ENCODE measurements around the gene CP.

The CP gene

DNA sequence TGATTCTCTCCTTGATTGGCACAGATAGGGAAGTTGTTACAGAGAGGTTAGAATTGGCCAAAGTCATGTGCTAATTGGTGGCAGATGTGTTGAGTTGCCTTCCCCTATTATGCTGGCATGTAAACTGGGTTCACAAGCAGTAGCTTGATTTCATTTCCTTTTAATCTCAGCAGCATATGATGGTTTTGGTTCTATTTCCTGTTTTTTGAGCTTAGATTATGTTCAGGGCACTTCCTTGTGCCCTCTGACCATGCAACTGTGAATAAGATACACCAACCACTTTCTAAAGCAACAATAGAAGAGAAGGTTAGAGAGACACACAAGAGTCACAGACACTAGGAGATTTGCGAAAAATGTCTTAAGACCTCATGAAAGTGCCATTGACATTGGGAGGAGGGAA is 75.7 kb downstream of the CP start:
- DNase-seq (ENCODE audit: extremely low spot score), result peak; percentile 19
- ChIA-PET CTCF (interaction anchor here (0.8 to 1.9 kb wide), 5 partner anchors 11 to 42 kb away, joined by 3 to 5 read pairs (median 4); no protein-coding TSS in a partner anchor), POLR2A (no interaction called here)
- TF ChIP-seq, protein P1, sequence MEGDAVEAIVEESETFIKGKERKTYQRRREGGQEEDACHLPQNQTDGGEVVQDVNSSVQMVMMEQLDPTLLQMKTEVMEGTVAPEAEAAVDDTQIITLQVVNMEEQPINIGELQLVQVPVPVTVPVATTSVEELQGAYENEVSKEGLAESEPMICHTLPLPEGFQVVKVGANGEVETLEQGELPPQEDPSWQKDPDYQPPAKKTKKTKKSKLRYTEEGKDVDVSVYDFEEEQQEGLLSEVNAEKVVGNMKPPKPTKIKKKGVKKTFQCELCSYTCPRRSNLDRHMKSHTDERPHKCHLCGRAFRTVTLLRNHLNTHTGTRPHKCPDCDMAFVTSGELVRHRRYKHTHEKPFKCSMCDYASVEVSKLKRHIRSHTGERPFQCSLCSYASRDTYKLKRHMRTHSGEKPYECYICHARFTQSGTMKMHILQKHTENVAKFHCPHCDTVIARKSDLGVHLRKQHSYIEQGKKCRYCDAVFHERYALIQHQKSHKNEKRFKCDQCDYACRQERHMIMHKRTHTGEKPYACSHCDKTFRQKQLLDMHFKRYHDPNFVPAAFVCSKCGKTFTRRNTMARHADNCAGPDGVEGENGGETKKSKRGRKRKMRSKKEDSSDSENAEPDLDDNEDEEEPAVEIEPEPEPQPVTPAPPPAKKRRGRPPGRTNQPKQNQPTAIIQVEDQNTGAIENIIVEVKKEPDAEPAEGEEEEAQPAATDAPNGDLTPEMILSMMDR (IDR thresholded peaks at IDR 0.05; ENCODE audit: control extremely low read depth, extremely low read depth, low read depth, missing control alignments), result no peak

DNA sequence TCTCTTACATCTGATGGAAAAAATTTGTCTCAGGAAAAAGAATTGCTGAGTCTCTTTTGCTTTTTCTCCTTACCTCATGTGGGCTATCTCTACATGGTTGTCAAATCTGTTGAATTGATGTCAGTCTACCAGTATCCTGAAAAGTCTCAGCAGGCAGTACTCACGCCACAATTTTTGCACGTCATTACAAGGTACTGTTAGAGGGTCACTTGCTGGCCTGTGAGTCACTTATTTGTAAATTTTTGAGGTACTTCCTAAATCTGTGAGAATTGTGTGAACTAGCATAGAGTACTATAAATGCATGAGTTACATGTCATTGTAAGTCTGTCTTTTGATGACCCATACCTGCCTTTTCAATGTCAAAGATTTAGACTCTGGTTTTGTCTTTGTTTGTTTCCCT is 76.3 kb downstream of the CP start:
- ChIA-PET POLR2A (no interaction called here), CTCF (interaction anchor here (0.8 to 1.1 kb wide), 2 partner anchors 13 to 15 kb away, joined by 3 to 4 read pairs; no protein-coding TSS in a partner anchor)
- TF ChIP-seq, protein P1 (IDR thresholded peaks at IDR 0.05; ENCODE audit: control extremely low read depth, extremely low read depth, low read depth, missing control alignments), result no peak
- DNase-seq (ENCODE audit: extremely low spot score), result no peak

DNA sequence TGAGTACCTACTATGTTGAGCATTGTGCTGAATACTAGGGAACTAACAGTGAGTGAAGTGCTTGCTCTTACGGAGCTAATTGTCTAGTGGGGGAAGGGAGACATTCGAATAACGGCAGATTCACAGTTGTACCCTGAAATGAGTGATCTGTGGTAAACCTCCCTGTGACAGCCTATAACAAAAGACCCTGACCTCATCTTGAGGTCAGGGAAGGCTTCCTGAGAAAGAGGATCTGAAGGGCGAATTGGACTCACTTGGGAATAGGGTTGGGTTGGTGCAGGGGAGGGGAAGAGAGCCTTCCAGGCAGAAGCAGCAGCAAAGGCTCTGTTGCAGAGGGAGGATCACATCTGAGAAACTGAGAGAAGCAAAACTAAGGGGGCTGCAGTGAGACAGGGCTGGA is 78.9 kb downstream of the CP start:
- TF ChIP-seq, protein P1 (IDR thresholded peaks at IDR 0.05; ENCODE audit: control extremely low read depth, extremely low read depth, low read depth, missing control alignments), result no peak
- CTCF ChIA-PET, result interaction anchor here (0.9 kb wide), 1 partner anchor 132 kb away, joined by 3 read pairs; no protein-coding TSS in a partner anchor
- no peak for DNase-seq (ENCODE audit: extremely low spot score)
- POLR2A ChIA-PET, result no interaction called here

DNA sequence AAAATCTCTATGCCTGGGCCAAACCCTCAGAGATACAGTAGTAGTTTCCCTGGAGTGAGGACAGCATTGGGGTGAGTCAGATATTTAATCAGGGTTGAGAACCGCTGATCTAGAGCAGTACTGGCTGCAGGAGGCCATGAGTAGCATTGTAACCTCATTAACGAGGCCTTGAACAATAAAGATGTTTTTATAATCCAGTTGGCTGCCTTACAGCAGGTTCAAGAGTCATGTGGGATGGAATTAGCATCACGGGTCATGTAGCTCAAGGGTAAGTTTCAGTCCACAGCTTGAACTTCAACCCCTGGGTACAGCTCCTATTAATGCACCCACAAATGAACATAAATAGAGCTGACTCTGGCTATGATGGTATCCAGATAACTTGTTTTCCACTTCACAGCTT is 87.1 kb downstream of the CP start:
- ChIA-PET POLR2A (no interaction called here), CTCF (interaction anchor here (1.1 to 2.5 kb wide), 2 partner anchors 15 to 16 kb away, joined by 3 to 14 read pairs; no protein-coding TSS in a partner anchor)
- DNase-seq (ENCODE audit: extremely low spot score), result no peak
- TF ChIP-seq, protein P1 (IDR thresholded peaks at IDR 0.05; ENCODE audit: control extremely low read depth, extremely low read depth, low read depth, missing control alignments), result no peak

DNA sequence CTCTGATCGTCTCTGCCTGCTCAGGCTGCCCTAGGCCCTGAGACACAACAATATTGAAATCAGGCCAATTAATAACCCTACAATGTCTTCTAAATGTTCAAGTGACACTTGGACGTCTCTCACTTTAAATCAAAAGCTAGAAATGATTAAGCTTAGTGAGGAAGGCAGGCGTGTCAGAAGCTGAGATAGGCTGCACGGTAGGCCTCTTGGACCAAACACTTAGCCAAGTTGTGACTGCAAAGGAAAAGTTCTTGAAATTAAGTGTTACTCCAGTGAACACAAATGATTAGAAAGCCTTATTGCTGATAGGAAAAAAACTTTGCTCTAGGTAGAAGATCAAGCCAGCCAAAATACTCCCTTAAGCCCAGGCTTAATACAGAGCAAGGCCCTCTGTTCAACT is 90.0 kb downstream of the CP start:
- TF ChIP-seq, protein P1 (IDR thresholded peaks at IDR 0.05; ENCODE audit: control extremely low read depth, extremely low read depth, low read depth, missing control alignments), result no peak
- no peak for DNase-seq (ENCODE audit: extremely low spot score)
- POLR2A ChIA-PET, result no interaction called here
- CTCF ChIA-PET, result interaction anchor here (0.7 to 1.8 kb wide), 5 partner anchors 12 to 147 kb away, joined by 3 to 7 read pairs (median 4); no protein-coding TSS in a partner anchor

DNA sequence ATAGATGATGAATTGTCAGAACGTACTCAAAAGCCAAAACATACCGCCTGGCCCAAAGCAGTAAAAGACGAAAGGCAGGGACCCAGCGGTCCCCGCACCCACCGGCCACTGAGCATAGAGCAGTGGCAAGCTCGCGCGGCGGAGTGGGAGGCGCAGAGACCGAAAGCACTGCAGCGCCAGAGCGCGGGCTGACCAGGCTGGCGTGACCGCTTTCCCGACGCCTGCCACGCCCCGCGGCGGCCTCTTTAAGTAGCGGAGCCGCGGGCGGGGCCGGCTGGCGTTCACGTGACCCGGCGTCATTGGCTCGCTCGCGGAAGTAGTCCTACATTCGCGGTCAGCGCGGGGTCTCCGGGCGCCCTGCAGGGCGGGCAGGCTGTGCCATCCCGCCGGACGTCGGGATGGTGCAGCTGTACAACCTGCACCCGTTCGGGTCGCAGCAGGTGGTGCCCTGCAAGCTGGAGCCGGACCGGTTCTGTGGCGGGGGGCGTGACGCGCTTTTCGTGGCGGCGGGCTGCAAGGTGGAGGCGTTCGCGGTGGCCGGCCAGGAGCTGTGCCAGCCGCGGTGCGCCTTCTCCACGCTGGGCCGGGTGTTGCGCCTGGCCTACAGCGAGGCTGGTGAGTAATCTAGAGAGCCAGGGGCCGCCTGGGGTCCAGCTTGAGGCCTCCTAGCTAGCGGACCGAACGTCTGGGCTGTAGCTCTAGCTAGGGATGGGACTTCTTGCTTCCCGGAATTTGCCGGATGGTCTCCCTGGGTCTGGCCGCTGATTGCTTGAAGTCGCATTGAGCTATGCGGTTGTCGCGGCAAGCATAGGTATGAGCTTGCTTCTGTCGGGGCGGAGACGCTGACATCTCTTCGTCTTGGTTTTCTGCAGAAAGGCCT is 92.1 kb downstream of the CP start, which contains the start of gene HPS3:
HPS3 (plus strand) TSS at position 313 of the 880 bp plus-strand sequence; CDS start at position 399, 86 bp downstream.
- POLR2A ChIA-PET, result interaction anchor here (0.6 kb wide), 1 partner anchor 17 kb away, joined by 3 read pairs; no protein-coding TSS in a partner anchor
- CTCF ChIA-PET, result interaction anchor here (0.7 to 2.8 kb wide), 14 partner anchors 9 to 171 kb away, joined by 3 to 25 read pairs (median 4); no protein-coding TSS in a partner anchor
- TF ChIP-seq, protein P1 (IDR thresholded peaks at IDR 0.05; ENCODE audit: control extremely low read depth, extremely low read depth, low read depth, missing control alignments), result no peak
- peak; percentile 95 for DNase-seq (ENCODE audit: extremely low spot score)

Data from GM10248 (cell line).